ENCODE measurements around the gene ARID5B. TPM values are rescaled to one million over a fixed set of nuclear protein-coding genes. Genes with fewer than 3 reads are reported as not detected.
"Not testable (repeated sequence)": the region's sequence is repeated elsewhere in the genome, so short reads cannot be mapped to it uniquely, and the experiment has no call there.

Gene ARID5B
- total RNA-seq, 4 donors from 2014 or later: 10.5 to 167 (median 29.4) TPM

- Histone ChIP-seq H3K4me3 (no peak overlapping the region), H3K27ac (peak overlapping the region in 2 of 4 donors; percentile 5 to 36), H3K4me1 (peaks cover 0 to 33% (median 4%) of the 10 kb centered on the region in 4 donors), H3K27me3 (no peaks in the 10 kb centered on the region), H3K9me3 (peaks cover 0 to 6% (median 0%) of the 10 kb centered on the region in 4 donors), H3K36me3 (no peaks in the 10 kb centered on the region)
- TF ChIP-seq POLR2A (IDR thresholded peaks at IDR 0.05) (no peak), CTCF (IDR thresholded peaks at IDR 0.05) (no peak)
- DNase-seq: no peak
Observed at GRCh38 chr10:61973906-61974305, 72.4 kb downstream of the ARID5B start.

GRCh38 chr10:61974601-61975390 is 73.3 kb downstream of the ARID5B start:
- Histone ChIP-seq H3K4me1 (peaks cover 0 to 33% (median 4%) of the 10 kb centered on the region in 4 donors), H3K27ac (peak overlapping the region; percentile 4 to 47 (median 26)), H3K9me3 (peaks cover 0 to 6% (median 0%) of the 10 kb centered on the region in 4 donors), H3K4me3 (no peak overlapping the region), H3K27me3 (no peaks in the 10 kb centered on the region), H3K36me3 (no peaks in the 10 kb centered on the region)
- TF ChIP-seq POLR2A (IDR thresholded peaks at IDR 0.05) (no peak), CTCF (IDR thresholded peaks at IDR 0.05) (no peak)
- peak in 2 of 3 donors; percentile 61 to 78 for DNase-seq

GRCh38 chr10:61975391-61975932 is 74.0 kb downstream of the ARID5B start:
- TF ChIP-seq POLR2A (IDR thresholded peaks at IDR 0.05) (no peak), CTCF (IDR thresholded peaks at IDR 0.05) (no peak)
- peaks cover 0 to 36% (median 4%) of the 10 kb centered on the region in 4 donors for H3K4me1 ChIP-seq
- peak overlapping the region in 1 of 4 donors; percentile 47 for H3K27ac ChIP-seq
- H3K4me3 ChIP-seq: no peak overlapping the region
- peaks cover 0 to 6% (median 0%) of the 10 kb centered on the region in 4 donors for H3K9me3 ChIP-seq
- H3K36me3 ChIP-seq: no peaks in the 10 kb centered on the region
- no peak for DNase-seq
- H3K27me3 ChIP-seq: no peaks in the 10 kb centered on the region

- H3K36me3 ChIP-seq, H3K27me3 ChIP-seq, H3K4me3 ChIP-seq, H3K9me3 ChIP-seq, DNase-seq: not testable (repeated sequence)
- Histone ChIP-seq H3K4me1 (peaks cover 0 to 35% (median 4%) of the 10 kb centered on the region in 4 donors), H3K27ac (peak overlapping the region in 1 of 4 donors; percentile 34)
Observed at GRCh38 chr10:61976951-61977721, 75.6 kb downstream of the ARID5B start.

- H3K4me1 ChIP-seq: peaks cover 0 to 24% (median 4%) of the 10 kb centered on the region in 4 donors
- no peaks in the 10 kb centered on the region for H3K27me3 ChIP-seq
- H3K4me3 ChIP-seq: no peak overlapping the region
- peak in 1 of 3 donors; percentile 57 for DNase-seq
- H3K9me3 ChIP-seq: peaks cover 0 to 6% (median 0%) of the 10 kb centered on the region in 4 donors
- TF ChIP-seq CTCF (IDR thresholded peaks at IDR 0.05) (peak in 2 of 6 experiments; percentile 8 to 15), POLR2A (IDR thresholded peaks at IDR 0.05) (no peak)
- H3K36me3 ChIP-seq: no peaks in the 10 kb centered on the region
- H3K27ac ChIP-seq: peak overlapping the region in 1 of 4 donors; percentile 46
Observed at GRCh38 chr10:61978965-61979364, 77.5 kb downstream of the ARID5B start.

Data from Peyer's patch (tissue), 4 donors.